Measurements from ENCODE around the gene TTC21A.

Gene TTC21A

GRCh38 chr3:39135170-39135805 is 27.8 kb downstream of the TTC21A start:
- Histone ChIP-seq H3K4me1 (ENCODE audit: control insufficient read depth, insufficient read depth, low read length) (no peaks in the 10 kb centered on the region), H3K4me3 (ENCODE audit: low read depth, low read length) (no peak overlapping the region), H3K27ac (ENCODE audit: extremely low read depth, low read depth, low read length) (no peak overlapping the region), H3K9me3 (ENCODE audit: control insufficient read depth, insufficient read depth, low read depth, low read length) (no peaks in the 10 kb centered on the region), H3K36me3 (ENCODE audit: control insufficient read depth in 2 of 2, insufficient read depth in 1 of 2, low read length in 2 of 2) (peaks cover 0 to 1% of the 10 kb centered on the region in 2 experiments; a peak in 1 of 3 replicates)
- CTCF ChIA-PET: interaction anchor here (0.7 to 2.0 kb wide), 2 partner anchors 61 to 153 kb away, joined by 3 to 6 read pairs; no protein-coding TSS in a partner anchor
- no peak for TF ChIP-seq GLI4 (tag by site-specific recombination; IDR thresholded peaks at IDR 0.05)
- TF ChIP-seq ZNF155 (tag by site-specific recombination; IDR thresholded peaks at IDR 0.05): no peak
- no peak for TF ChIP-seq MEIS1 (CRISPR knock-in tag; IDR thresholded peaks at IDR 0.05; ENCODE audit: borderline replicate concordance)
- TF ChIP-seq ZNF747 (tag by site-specific recombination; IDR thresholded peaks at IDR 0.05): no peak
- no peak for TF ChIP-seq ZNF560 (tag by site-specific recombination; IDR thresholded peaks at IDR 0.05; ENCODE audit: borderline replicate concordance)
- no peak for TF ChIP-seq ZNF169 (tag by site-specific recombination; IDR thresholded peaks at IDR 0.05)
- no peak for TF ChIP-seq ZEB2 (tag by site-specific recombination; IDR thresholded peaks at IDR 0.05)
- TF ChIP-seq ZNF571 (tag by site-specific recombination; IDR thresholded peaks at IDR 0.05): no peak
- no peak for TF ChIP-seq MZF1 (tag by site-specific recombination; IDR thresholded peaks at IDR 0.05; ENCODE audit: borderline replicate concordance)
- TF ChIP-seq REPIN1 (tag by site-specific recombination; IDR thresholded peaks at IDR 0.05; ENCODE audit: low read depth): no peak
- no peak for TF ChIP-seq ZNF776 (tag by site-specific recombination; IDR thresholded peaks at IDR 0.05; ENCODE audit: borderline replicate concordance)
- TF ChIP-seq KLF8 (tag by site-specific recombination; IDR thresholded peaks at IDR 0.05): no peak
- TF ChIP-seq ZNF837 (tag by site-specific recombination; IDR thresholded peaks at IDR 0.05): no peak
- POLR2A ChIA-PET: no interaction called here

- POLR2A ChIA-PET: no interaction called here
- CTCF ChIA-PET: interaction anchor here (0.7 to 1.4 kb wide), 2 partner anchors 10 to 722 kb away, joined by 3 to 5 read pairs; no protein-coding TSS in a partner anchor
Measured at GRCh38 chr3:39136533-39137434, 29.3 kb downstream of the TTC21A start.

More at GRCh38 chr3:39136533-39137434, 29.3 kb downstream of the TTC21A start:
- no peak overlapping the region for H3K4me3 ChIP-seq (ENCODE audit: low read depth, low read length)
- H3K27ac ChIP-seq (ENCODE audit: extremely low read depth, low read depth, low read length): no peak overlapping the region
- H3K36me3 ChIP-seq (ENCODE audit: control insufficient read depth in 2 of 2, insufficient read depth in 1 of 2, low read length in 2 of 2): peaks cover 0 to 16% of the 10 kb centered on the region in 2 experiments; a peak in 1 of 3 replicates
- TF ChIP-seq ZNF704 (tag by site-specific recombination; IDR thresholded peaks at IDR 0.05): no peak
- TF ChIP-seq ZNF341 (tag by site-specific recombination; IDR thresholded peaks at IDR 0.05; ENCODE audit: low read depth): no peak
- no peak for TF ChIP-seq KLF7 (tag by site-specific recombination; IDR thresholded peaks at IDR 0.05; ENCODE audit: borderline replicate concordance)
- TF ChIP-seq, protein P1, sequence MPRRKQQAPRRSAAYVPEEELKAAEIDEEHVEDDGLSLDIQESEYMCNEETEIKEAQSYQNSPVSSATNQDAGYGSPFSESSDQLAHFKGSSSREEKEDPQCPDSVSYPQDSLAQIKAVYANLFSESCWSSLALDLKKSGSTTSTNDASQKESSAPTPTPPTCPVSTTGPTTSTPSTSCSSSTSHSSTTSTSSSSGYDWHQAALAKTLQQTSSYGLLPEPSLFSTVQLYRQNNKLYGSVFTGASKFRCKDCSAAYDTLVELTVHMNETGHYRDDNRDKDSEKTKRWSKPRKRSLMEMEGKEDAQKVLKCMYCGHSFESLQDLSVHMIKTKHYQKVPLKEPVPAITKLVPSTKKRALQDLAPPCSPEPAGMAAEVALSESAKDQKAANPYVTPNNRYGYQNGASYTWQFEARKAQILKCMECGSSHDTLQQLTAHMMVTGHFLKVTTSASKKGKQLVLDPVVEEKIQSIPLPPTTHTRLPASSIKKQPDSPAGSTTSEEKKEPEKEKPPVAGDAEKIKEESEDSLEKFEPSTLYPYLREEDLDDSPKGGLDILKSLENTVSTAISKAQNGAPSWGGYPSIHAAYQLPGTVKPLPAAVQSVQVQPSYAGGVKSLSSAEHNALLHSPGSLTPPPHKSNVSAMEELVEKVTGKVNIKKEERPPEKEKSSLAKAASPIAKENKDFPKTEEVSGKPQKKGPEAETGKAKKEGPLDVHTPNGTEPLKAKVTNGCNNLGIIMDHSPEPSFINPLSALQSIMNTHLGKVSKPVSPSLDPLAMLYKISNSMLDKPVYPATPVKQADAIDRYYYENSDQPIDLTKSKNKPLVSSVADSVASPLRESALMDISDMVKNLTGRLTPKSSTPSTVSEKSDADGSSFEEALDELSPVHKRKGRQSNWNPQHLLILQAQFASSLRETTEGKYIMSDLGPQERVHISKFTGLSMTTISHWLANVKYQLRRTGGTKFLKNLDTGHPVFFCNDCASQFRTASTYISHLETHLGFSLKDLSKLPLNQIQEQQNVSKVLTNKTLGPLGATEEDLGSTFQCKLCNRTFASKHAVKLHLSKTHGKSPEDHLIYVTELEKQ (tag by site-specific recombination; IDR thresholded peaks at IDR 0.05; ENCODE audit: borderline replicate concordance): no peak
- TF ChIP-seq ZNF677 (tag by site-specific recombination; IDR thresholded peaks at IDR 0.05): no peak
- TF ChIP-seq ZNF776 (tag by site-specific recombination; IDR thresholded peaks at IDR 0.05; ENCODE audit: borderline replicate concordance): no peak
- no peak for TF ChIP-seq ZNF658 (tag by site-specific recombination; IDR thresholded peaks at IDR 0.05)
- no peak for TF ChIP-seq ZNF280C (tag by site-specific recombination; IDR thresholded peaks at IDR 0.05)
- no peak for TF ChIP-seq BCL11A (tag by site-specific recombination; IDR thresholded peaks at IDR 0.05; ENCODE audit: low read depth)
- TF ChIP-seq ZNF148 (tag by site-specific recombination; IDR thresholded peaks at IDR 0.05; ENCODE audit: borderline replicate concordance): no peak
- no peak for TF ChIP-seq ZNF133 (tag by site-specific recombination; IDR thresholded peaks at IDR 0.05)
- H3K4me1 ChIP-seq (ENCODE audit: control insufficient read depth, insufficient read depth, low read length): no peaks in the 10 kb centered on the region
- no peaks in the 10 kb centered on the region for H3K9me3 ChIP-seq (ENCODE audit: control insufficient read depth, insufficient read depth, low read depth, low read length)
